Kidney glomerular epithelial cell (primary cell): Measurements from ENCODE around the gene PTMS.
"Not testable (repeated sequence)": the region's sequence is repeated elsewhere in the genome, so short reads cannot be mapped to it uniquely, and the experiment has no call there.

Source experiments
- DNase-seq: peaks from one replicate; lab custom pipeline; 2025; lab: John Stamatoyannopoulos, UW

The PTMS gene, protein sequence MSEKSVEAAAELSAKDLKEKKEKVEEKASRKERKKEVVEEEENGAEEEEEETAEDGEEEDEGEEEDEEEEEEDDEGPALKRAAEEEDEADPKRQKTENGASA

DNA sequence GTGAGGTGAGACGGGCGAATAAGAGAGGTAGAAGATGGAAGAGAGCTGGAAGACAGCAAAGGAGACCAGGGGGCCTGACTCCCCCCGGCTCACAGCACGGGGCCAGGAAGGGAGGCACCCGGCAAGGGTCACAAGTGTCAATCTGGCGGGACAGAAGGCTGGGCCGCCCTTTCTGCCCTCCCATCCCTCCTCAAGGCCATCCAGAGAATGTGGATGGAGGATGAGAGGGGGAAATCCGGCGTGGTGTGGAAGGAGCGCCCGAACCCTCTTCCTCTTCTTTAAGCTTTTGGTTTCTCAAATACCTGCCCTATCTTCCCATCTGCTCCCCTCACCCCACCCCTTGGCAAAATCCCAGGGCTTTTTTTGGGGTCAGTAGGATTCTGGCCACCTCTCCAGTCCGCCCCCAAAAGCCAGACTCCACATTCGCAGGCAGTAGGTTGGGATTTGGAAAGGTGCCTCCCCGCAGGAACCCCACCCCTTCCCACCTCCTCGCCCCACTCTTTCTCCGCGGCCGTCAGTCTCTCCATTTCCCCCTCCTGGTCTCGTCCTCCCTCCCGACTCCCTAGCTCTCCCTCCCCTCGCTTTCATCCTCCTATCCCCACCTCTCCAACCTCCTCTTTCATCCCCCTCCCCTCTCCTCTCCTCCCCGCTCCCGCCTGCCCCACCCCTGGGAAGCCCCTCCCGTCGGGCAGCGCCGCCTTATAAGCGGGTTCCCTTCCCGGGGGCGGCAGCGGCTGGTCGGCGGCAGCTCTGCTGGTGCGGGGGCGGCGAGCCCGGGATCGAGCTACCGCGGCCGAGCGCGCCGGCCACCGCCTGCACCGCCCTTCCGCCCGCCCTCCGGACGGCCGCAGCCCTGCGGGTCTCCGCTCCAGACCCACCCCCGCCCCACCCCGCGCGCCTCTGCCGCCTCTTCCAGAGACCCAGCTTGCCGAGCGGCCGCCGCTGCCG is at the start of gene PTMS:
TSS of gene PTMS (plus strand) at position 730 of the 948 bp plus-strand sequence. CDS start 343 bp downstream, outside the sequence.
- peak; percentile 81 for DNase-seq

DNA sequence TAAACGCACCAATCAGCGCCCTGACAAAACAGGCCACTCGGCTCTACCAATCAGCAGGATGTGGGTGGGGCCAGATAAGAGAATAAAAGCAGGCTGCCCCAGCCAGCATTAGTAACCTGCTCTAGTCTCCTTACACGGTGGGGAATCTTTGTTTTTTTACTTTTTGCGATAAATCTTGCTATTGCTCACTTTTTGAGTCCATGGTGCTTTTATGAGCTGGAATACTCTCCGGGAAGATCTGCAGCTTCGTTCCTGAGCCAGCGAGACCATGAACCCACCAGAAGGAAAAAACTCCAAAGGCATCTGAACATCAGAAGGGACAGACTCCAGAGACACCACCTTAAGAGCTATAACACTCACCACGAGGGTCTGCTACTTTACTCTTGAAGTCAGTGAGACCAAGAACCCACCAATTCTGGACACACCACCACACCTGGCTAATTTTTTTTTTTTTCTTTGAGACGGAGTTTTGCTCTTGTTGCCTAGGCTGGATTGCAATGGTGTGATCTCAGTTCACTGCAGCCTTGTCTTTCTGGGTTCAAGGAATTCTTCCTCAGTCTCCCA is 49.2 kb upstream of the PTMS start:
- DNase-seq, result no peak

DNA sequence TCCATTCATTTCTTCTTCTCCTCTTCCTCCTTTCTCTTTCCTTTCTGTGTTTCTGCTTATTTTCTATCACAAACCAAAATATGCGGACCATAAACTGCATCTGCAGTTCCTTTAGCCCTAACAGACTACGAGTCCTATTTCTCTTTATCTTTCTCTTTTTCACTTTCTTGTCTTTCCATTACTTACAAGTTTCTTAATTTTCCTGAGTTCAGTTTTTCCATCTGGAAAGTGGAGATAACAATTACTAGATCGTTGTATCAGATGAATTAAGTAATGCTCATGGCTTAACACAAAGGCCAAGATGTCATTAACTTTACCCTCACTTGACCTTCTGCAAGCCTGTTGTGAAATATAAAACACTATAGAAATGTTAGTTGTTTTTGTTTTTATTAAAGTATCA is 43.3 kb upstream of the PTMS start:
- no peak for DNase-seq

DNA sequence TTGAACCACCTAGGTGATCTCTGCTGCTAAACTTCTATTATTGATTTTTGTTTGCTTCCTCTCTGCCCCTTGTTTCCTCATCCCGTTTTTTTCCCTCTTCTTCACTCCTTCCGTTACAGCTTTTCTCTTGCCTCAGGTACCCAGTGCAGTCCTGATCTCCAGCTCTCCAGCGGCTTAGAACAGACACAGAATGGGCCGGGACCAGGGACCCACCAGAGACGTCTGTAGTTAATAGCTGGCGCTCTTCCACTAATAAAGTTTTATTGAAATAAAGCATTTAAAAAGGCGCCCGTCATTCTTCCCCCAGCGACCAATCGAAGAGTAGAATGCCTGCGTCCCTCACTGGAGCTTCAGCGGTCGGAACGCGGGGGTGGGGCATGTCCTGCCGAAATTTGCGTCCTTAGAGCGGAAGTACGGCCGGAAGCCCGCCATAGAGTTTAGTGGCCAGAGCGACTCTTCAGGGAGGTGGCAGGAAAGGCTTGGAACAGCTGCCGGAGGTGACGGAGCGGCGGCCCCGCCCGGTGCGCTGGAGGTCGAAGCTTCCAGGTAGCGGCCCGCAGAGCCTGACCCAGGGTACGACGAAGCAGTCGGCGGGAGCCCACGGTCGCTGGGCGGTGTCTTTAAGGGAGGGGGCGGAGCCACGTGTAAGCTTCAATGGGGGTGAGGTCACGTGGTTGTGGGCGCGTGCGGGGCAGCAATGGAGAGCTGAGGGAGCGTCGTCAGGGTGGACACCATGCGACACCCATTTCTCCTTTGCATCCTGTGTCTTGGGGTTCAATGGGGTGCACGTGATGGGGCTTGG is 42.4 kb upstream of the PTMS start, which contains the start of gene COPS7A:
TSS of gene COPS7A (plus strand) at position 440 of the 802 bp plus-strand sequence. CDS start 611 bp downstream, outside the sequence.
- peak; percentile 95 for DNase-seq

DNA sequence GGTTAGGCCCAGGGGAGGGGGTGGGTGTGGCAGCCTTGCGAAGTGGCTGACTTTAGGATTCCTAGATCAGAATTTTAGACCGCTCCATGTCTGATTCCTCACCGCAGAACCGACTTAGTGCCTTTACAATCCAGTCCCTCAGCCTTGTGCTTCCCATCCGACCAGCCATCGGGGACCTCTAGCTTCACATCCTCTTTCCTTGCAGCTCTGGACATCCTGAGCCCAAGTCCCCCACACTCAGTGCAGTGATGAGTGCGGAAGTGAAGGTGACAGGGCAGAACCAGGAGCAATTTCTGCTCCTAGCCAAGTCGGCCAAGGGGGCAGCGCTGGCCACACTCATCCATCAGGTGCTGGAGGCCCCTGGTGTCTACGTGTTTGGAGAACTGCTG is 41.8 kb upstream of the PTMS start:
- DNase-seq, result peak; percentile 33

DNA sequence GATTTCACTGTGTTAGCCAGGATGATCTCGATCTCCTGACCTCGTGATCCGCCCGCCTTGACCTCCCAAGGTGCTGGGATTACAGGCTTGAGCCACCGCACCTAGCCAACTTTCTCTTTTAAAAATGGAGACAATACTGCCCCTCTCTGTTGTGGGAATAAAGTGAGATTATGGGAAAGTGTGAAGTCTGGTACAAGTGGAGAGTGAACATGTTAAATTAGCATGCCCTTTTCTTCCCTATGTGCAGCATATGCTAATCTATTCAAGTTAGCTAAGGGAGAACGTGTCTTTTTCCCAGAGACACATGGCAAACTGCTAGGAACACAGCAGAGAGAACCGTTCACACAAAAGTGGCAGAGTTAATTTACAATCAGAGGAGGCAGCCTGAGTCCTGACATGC is 40.8 kb upstream of the PTMS start:
- no peak for DNase-seq

DNA sequence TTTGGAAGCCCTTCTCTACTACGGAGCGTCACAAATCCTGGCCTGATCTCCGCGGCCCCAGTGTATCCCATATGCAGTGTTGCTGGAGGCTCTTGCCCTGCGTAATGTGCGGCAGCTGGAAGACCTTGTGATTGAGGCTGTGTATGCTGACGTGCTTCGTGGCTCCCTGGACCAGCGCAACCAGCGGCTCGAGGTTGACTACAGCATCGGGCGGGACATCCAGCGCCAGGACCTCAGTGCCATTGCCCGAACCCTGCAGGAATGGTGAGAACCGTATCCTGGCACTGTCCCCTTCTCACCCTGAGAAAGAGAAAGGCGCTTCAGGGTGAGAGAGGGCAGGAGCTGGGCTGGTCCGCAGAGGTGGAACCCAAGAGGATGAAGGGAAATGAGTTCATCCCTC is 37.0 kb upstream of the PTMS start:
- no peak for DNase-seq

DNA sequence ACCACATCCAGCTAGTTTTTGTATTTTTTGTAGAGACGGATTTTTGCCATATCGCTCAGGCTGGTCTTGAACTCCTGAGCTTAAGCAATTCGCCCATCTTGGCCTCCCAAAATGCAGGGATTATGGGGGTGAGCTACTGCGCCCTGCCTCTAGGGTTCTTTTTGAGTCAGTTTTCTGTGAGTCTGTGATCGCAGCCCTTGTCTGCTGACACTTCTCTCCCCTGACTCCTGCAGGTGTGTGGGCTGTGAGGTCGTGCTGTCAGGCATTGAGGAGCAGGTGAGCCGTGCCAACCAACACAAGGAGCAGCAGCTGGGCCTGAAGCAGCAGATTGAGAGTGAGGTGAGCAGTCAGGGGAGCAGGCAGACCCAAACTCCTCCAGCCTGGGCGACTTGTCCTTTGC is 36.0 kb upstream of the PTMS start:
- no peak for DNase-seq

DNA sequence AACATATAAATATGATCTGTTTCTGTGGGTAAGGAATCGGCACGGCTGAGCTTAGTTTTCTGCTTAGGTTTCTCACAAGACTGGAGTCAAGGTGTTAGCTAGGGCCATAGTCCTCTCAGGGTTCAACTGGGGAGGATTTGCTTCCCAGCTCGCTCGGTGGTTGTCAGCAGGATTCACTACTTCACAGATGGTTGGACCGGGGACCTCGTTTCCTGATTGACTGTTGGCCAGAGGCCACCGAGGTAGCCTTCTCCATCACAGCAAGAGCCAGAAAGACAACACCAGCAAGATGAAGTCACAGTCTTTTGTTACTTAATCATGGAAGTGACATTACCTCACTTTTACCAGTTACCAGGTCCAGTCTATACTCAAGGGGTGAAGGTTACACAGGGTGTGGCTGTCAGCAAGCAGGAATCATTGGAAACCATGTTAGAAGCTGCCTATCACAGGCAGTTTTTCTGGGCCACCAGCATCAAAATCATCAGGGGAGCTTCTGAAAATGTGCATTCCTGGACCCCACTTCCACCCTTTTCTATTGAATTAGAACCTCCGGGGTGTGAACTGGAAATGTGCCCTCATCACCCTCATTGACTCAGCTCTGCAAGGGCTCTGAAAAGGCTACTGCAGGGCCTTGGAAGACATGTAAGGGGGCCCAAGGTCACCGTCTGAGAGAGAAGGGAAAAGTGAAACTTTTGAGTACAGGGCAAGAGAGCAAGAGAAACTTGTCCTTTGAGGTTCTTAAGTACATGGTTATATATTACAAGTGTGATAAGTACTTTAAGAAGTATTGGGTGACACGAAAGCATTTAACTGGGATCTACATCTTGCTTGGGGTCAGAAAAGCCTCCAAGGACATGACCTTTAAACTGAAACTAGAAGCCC is 31.4 kb upstream of the PTMS start:
- no peak for DNase-seq

DNA sequence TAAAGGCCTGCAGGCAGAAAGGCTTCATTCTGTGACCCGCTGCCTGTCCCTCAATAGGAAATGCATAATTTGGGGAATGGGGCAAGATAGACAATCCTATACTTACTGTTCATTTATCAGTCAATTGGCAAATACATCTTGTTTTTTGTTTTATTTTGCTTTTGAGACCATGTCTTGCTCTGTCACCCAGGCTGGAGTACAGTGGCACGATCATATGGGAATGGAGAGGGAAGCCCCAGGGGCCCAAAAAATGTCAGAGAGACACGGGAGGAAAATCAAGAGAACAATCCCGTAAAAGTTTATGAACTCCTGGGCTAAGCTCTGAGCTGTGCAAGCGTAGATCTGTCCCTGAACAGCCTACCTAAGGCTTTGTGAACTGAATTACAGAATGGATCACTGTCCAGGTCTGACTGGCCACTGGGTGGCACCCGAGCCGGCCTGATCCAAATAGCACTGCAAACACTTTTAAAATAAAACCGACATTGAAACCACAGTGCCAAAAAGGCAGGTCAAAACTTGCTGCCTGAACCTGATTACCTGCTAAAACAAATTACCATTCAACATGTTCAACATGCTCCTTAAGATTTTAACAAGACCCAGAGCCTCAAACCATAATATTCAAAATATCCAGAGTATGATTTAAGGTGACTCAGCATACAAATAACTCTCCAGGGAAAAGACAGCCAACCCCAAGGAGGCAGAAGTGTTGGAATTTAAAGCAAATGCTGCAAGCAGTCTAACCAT is 30.5 kb upstream of the PTMS start:
- peak; percentile 56 for DNase-seq

DNA sequence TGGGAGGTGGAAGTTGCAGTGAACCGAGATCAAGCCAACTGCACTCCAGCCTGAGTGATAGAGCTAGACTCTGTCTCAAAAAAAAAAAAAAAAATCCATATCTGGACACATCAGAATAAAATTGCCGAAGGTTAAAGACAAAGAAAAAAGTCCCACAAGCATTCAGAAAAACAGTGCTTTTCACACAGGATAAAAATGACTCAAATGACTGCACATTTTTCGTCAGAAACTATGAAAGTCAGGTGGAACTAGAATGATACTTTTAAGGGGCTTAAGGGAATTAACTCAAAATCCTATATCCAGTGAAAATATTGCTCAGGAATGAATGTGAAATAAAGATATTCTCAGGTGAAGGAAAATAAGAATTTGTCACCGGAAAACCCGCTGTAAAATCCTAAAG is 29.4 kb upstream of the PTMS start:
- no peak for DNase-seq

DNA sequence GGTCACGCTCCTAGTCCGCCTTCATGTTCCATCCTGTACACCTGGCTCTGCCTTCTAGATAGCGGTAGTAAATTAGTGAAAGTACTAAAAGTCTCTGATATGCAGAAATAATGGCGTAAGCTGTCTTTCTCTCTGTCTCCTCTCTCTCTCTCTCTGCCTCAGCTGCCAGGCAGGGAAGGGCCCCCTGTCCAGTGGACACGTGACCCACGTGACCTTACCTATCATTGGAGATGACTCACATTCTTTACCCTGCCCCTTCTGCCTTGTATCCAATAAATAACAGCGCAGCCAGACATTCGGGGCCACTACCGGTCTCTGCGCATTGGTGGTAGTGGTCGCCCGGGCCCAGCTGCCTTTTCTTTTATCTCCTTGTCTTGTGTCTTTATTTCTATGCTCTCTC is 24.1 kb upstream of the PTMS start:
- not testable (repeated sequence) for DNase-seq

DNA sequence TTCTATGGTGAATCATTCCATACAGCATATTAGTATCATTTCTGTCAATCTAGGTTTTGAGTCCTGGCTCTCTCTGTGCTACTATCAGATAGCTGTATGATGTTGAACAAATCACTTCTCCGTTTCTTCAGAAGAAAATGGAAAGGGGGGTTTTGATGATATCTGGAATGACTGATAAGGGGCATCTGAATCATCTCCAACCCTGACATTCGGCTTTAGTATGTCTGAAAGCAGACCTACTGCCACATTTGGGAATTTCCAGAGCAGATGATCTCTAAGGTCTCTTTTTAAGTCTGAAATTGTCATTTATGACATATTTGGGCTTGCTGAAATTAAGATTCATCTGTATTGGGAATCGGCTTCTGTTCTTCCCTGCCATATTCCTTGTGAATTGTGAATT is 23.3 kb upstream of the PTMS start:
- DNase-seq, result no peak

DNA sequence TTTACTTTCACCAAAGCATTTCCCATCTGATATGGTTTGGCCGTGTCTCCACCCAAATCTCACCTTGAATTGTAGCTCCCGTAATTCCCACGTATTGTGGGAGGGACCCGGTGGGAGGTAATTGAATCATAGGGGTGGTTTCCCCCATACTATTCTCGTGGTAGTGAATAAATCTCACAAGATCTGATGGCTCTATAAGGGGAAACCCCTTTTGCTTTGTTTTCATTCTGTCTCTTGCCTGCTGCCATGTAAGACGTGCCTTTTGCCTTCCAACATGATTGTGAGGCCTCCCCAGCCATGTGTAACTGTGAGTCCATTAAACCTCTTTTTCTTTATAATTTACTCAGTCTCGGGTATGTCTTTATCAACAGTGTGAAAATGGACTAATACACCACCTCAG is 22.9 kb upstream of the PTMS start:
- not testable (repeated sequence) for DNase-seq

DNA sequence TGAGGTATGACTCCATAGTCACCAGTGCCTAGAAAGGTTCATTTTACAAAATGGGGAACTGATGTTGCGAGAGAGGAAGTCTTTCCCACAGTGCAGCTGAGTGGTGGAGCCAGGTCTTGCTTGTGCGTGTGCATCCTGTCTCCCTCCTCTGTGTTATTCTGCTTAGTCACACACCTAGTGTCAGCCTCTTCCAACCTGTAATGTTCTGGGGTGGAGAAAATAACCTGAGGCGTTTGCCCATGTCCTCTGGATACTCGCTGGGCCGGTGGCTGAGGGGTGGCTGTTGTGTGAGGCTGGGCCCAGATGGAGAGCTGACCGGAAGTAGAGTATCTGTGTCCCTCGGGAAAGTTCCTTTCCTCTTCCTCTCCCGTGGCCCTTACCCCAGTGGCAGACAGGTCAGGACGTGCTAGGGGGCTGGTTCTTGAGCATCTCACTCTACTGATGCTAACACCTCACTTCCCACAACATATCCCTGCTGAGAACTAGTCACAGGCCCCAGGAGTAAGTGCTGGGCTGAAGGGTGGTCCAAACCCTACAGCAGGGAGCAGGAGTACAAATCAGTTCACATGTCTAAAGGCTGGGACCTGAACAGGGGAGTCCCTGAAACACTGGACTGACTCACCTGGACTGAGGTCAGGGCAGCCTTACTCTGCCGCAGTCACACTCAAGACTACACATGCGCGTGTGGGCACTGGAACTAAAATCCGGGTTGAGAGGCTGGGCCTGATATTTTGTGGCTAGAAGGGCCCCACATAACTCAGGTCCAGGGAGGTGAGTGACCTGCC is 20.2 kb upstream of the PTMS start:
- peak; percentile 6 for DNase-seq

DNA sequence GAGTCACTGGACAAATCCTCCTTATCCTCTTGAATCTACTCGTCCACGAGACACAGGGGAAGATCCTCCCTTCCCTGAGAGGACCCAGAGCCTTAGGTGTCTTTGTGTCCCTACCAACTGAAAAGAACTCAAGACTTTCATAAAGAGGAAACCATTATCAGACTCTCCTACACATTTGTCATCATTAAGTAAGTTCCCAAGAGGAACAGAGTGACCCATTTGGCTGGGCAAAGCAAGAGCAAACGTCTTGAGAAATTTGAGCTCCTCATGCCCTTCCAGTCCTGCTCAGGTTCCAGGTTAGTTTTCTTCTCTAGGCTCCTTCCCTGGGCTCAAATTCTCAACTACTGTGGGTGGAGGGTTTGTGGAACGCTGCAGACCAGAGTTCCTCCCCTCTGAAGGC is 18.9 kb upstream of the PTMS start:
- DNase-seq, result no peak

DNA sequence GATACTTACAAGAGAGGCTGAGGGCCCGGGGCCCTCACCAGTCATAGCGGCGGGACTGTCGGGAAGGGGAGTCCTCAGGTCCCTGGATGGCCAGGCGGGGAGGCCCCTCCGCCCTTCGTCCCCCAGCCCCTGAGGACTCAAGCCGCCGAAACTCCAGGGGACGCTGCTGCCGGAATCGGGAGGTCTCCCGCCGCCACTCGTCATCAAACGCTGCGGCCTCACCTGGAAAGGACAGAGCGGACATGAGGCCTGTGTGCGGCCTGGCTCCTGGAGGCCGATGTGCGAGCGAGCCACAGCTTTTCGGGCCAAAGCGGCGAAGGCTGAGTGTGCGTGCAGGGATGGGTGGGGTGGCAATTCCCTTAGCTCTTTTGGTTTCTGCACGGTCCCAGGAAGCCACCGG is 17.4 kb upstream of the PTMS start:
- no peak for DNase-seq

DNA sequence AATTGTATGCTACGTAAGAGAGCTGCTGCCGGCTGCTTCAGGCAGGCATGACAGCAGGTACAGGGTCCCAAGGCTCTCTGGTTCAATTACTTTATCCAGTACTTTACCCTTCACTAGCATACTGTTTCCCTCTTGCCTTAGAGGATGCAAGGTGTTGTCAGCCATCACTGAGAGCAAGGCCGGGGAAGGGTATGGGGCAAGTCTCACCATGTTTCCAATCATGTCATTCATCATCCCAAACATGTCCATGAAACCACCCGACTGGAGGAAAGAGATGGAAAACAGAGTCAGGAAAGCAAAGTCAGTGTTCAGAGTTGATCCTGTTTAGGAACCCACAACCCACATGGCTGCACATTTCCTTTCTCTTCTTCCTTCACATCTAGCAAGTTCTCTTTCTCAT is 15.7 kb upstream of the PTMS start:
- no peak for DNase-seq

DNA sequence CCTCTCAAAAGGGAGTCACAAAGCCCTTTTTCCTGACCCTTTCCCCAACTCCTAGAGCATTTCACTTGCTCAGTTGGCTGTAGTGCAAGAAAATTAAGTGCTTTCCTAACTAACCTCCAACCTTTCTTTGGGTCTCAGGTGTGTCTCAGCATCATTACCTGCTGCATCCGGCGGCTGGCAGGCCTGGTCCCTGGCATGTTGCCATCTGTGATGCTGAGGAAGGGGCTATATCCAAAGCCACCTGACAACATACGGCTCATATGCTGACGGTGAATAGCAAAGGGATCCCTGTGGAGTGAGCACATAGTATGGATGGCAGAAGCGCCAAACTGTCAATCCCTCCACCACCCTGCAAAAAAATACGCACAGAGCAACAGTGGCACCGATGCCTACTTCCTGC is 14.4 kb upstream of the PTMS start:
- no peak for DNase-seq
